GM18951 (cell line): ENCODE data around the gene UCN.
"Not testable (repeated sequence)": the region's sequence is repeated elsewhere in the genome, so short reads cannot be mapped to it uniquely, and the experiment has no call there.

Experiments
- POLR2A ChIP-seq: IDR thresholded peaks from 4 replicates; pipeline ENCODE4 v1.6.1; 2011; ENCODE audit warnings: mild to moderate bottlenecking; ENCODE audit not compliant: insufficient read length, insufficient read depth; ENCODE audit errors: extremely low read depth
- in situ Hi-C: fragments of 300-500 bp; cut with MboI; formaldehyde crosslinking; loops from one replicate; pipeline ENCODE4 v1.12.0; 2022; ENCODE audit warnings: low sequenced_read_pairs, mixed read lengths, inconsistent platforms; ENCODE audit not compliant: unreplicated experiment

Gene UCN

GRCh38 chr2:27307287-27307544 lies 1.0 kb downstream of the UCN start:
- in situ Hi-C loops, result no loop called here
- no peak for TF ChIP-seq POLR2A

DNA sequence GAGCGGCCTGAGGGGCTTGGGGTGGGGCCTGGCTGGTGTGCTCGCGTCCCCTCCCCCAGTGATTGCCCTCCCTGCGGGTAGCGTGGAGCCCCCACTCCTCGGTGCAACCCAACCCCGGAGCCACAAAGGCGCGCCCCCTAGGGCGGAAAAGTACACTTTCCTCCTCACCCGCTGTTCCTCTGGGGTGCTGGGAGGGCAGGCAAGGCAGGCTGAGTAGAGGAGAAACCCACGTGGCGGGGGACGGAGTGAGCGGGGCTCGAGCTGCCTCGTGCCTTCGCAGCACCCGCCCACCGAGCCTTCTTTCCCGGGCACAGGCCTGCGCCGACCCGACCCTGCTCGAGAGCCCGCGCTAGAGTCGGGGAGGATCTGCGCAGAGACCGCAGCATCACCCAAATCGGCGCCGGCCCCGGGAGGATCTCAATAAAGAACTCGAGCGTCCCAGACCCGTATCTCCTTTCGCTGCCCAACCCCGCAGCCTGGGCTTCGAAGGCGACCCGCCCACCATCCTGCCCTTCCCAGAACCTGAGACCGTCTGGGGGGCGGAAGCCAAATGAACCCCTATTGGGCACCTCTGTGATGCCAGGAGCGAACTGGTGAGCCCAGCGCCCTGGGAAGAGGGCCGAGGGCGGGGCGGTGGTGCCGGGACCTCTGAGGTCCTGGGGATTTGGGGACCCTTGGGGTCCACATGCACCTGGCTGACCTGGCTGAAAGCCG lies 1.5 kb downstream of the UCN start:
- in situ Hi-C loops, result no loop called here
- TF ChIP-seq POLR2A, result no peak

GRCh38 chr2:27306136-27306535 lies 2.1 kb downstream of the UCN start:
- in situ Hi-C loops, result no loop called here
- no peak for TF ChIP-seq POLR2A

GRCh38 chr2:27305516-27305915 lies 2.7 kb downstream of the UCN start:
- TF ChIP-seq POLR2A, result no peak
- in situ Hi-C loops, result no loop called here

DNA sequence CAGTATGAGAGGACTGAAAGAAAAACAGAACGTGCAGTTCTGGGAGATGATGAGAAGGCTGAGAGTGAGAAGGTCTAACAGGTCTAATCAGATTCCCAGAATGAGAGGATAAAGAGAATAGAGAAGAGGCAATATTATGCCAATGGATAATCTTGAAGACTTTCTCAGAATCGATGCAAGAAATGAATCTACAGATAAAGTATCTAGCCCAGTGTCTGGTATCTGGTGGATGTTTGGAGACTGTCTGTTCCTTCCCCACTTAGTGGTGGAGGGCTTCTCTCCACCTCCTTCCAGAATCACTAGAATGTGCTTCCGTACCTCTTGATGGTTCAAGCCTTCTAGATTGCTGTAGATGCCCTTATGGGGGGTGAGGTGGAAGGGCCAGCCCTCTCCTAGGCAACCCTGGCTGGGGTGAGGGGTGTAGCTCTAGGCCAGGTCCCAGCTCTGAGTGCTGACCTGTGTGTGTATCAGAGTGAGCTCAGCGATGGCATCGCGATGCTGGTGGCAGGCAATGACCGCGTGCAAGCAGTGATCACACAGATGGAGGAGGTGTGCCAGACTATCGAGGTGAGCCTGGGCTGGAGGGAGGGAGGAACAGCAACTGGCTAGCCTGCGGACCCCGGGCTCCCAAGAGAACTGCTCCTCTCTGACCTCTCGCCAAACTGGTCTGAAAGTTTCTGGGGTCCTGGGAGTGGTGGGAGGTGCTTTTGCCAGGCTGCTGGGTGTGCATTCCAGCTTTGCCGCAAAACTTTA lies 3.6 kb downstream of the UCN start:
- TF ChIP-seq POLR2A, result no peak

GRCh38 chr2:27303093-27304025 lies 4.9 kb downstream of the UCN start:
- TF ChIP-seq POLR2A, result no peak

More for the DNA sequence above, 3.6 kb downstream of the UCN start:
- in situ Hi-C loops, result no loop called here

DNA sequence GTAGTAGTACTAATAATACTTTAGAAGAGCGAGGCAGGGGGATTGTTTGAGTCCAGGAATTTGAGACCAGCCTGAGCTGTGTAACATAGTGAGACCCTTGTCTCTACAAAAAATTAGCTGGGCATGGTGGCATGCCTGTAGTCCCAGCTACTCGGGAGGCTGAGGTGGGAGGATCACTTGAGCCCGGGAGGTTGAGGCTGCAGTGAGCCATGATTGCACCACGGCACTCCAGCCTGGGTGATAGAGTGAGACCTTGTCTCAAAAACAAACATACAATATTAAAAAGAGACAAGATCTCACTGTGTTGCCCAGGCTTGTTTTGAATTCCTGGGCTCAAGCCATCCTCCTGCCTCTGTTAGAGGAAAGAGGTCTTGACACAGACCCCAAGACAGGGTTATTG lies 7.6 kb downstream of the UCN start:
- in situ Hi-C loops, result not testable (repeated sequence)

More at GRCh38 chr2:27303093-27304025, 4.9 kb downstream of the UCN start:
- in situ Hi-C loops, result no loop called here

- in situ Hi-C loops, result no loop called here
- no peak for TF ChIP-seq POLR2A
These were observed 9.7 kb downstream of the UCN start for GRCh38 chr2:27298391-27299080.

DNA sequence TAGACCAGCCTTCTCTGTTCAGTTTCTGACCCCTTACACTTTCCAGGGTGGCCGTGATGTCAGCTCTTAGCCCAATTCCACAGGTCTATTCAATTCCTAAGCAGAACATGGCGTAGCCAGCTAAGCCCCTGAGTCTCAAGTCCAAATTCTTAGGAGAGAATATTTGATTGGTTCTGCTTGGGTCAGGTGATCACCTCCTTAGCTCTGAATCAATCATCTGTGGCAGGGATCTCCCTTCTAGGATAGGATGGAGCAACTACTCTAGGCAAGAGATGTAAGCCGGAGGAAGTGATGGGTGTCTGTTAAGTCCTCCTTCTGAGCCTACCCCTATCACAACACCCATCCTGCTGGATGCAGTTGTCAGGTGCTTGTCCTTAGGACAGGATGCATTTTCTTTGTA lies 11.1 kb downstream of the UCN start:
- in situ Hi-C loops, result no loop called here
- TF ChIP-seq POLR2A, result no peak

GRCh38 chr2:27296481-27296880 lies 11.8 kb downstream of the UCN start:
- no peak for TF ChIP-seq POLR2A

GRCh38 chr2:27294928-27295327 lies 13.3 kb downstream of the UCN start:
- TF ChIP-seq POLR2A, result no peak
- in situ Hi-C loops, result no loop called here

More at GRCh38 chr2:27296481-27296880, 11.8 kb downstream of the UCN start:
- in situ Hi-C loops, result no loop called here

DNA sequence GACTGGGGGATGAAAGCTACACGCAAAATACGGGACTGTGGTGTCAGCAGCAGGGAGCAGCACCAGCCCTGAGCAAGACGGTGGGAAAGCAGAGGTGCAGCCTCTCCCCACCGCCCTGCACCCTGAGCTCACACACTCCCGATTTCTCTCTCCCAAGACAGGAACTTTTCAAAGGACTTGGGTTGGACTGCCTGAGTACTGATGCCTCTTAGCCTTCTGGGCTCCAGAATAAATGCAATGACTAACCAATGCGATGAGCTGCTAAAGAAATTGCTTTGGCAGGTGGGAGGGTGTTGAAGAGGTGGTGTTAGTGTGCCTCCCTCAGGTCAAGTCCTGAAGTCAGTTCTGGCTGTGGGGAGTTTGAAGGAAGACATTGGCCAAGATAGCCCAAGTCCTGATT lies 16.4 kb downstream of the UCN start:
- in situ Hi-C loops, result no loop called here
- no peak for TF ChIP-seq POLR2A

DNA sequence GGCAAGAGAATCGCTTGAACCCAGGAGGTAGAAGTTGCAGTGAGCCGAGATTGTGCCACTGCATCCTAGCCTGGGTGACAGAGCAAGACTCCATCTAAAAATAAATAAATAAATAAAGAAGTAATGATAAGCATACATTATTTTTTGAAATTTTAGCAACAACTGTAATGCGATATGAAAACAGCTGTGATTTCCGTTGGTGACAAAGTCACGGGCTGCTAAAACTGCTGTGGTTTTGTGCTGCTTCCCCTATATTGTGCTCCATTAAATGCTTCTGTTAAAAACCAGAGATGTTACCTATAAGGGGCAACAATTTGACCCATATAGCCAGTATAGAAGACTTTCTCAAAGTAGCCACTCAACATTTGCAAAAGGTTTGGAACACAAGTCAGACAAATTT lies 17.7 kb downstream of the UCN start:
- no peak for TF ChIP-seq POLR2A
- in situ Hi-C loops, result no loop called here
